GM23338 (cell line): ENCODE measurements around the gene GAREM2. TPM values are rescaled to one million over a fixed set of nuclear protein-coding genes. Genes with fewer than 3 reads are reported as not detected.
"Not testable (repeated sequence)": the region's sequence is repeated elsewhere in the genome, so short reads cannot be mapped to it uniquely, and the experiment has no call there.

Experiments used
- ATAC-seq: fragments of 200-7000 bp; cut with Tn5 transposase; 3 replicates; pipeline ENCODE4 v1.9.1; 2020
- DNase-seq: peaks from one replicate; pipeline ENCODE4 v3.0.0-alpha.2; 2015; ENCODE audit warnings: low spot score
- H2AFZ ChIP-seq: fragments of 200-600 bp; sonication (generic); 2 replicates; pipeline ENCODE4 v1.8.0; 2016; ENCODE audit warnings: antibody characterized with exemption, mild to moderate bottlenecking, moderate library complexity
- H3F3A ChIP-seq: fragments of 200-600 bp; sonication (generic); replicated peaks from 2 replicates; pipeline ENCODE4 v1.8.0; 2017; ENCODE audit warnings: antibody characterized with exemption, mixed run types, low read depth
- H3K27ac ChIP-seq: fragments of 200-600 bp; sonication (generic); 2 replicates; pipeline ENCODE4 v1.6.1; 2016; ENCODE audit warnings: low read depth
- H3K27me3 ChIP-seq: fragments of 200-600 bp; sonication (generic); 2 replicates; pipeline ENCODE4 v1.8.0; 2016; ENCODE audit warnings: mild to moderate bottlenecking, mixed run types, moderate library complexity; ENCODE audit not compliant: insufficient read depth
- H3K36me3 ChIP-seq: fragments of 200-600 bp; sonication (generic); 2 replicates; pipeline ENCODE4 v1.8.0; 2016; ENCODE audit warnings: mild to moderate bottlenecking; ENCODE audit not compliant: insufficient read depth
- H3K4me1 ChIP-seq: fragments of 200-600 bp; sonication (generic); 2 replicates; pipeline ENCODE4 v1.8.0; 2016; ENCODE audit warnings: mild to moderate bottlenecking, moderate library complexity; ENCODE audit not compliant: insufficient read depth
- H3K4me2 ChIP-seq: fragments of 200-600 bp; sonication (generic); 2 replicates; pipeline ENCODE4 v1.7.1; 2017; ENCODE audit warnings: mixed run types
- H3K4me3 ChIP-seq: fragments of 200-600 bp; sonication (generic); 2 replicates; pipeline ENCODE4 v1.6.1; 2016; ENCODE audit warnings: mixed run types
- H3K79me2 ChIP-seq: fragments of 200-600 bp; sonication (generic); replicated peaks from 2 replicates; pipeline ENCODE4 v1.8.0; 2017; ENCODE audit warnings: mild to moderate bottlenecking; ENCODE audit not compliant: insufficient read depth
- H3K9me2 ChIP-seq: fragments of 200-600 bp; sonication (generic); 2 replicates; pipeline ENCODE4 v1.8.0; 2017; ENCODE audit not compliant: insufficient read depth
- H4K20me1 ChIP-seq: fragments of 200-600 bp; sonication (generic); replicated peaks from 2 replicates; pipeline ENCODE4 v1.8.0; 2017; ENCODE audit warnings: mild to moderate bottlenecking; ENCODE audit not compliant: insufficient read depth
- H3K27ac Mint-ChIP-seq: 2 replicates; pipeline ENCODE4 v1.8.0; 2020; ENCODE audit warnings: inconsistent platforms, mild to moderate bottlenecking, moderate library complexity, mixed read lengths
- H3K27me3 Mint-ChIP-seq: 3 replicates; pipeline ENCODE4 v1.8.0; 2022; ENCODE audit warnings: low read depth, mild to moderate bottlenecking, moderate library complexity, mixed read lengths, inconsistent platforms; ENCODE audit not compliant: insufficient read depth, poor library complexity
- H3K36me3 Mint-ChIP-seq: 3 replicates; pipeline ENCODE4 v1.8.0; 2021; ENCODE audit warnings: low read depth, mild to moderate bottlenecking, inconsistent platforms, moderate library complexity, mixed read lengths
- H3K4me1 Mint-ChIP-seq: 3 replicates; pipeline ENCODE4 v1.8.0; 2020; ENCODE audit warnings: mild to moderate bottlenecking, inconsistent platforms, mixed read lengths
- H3K4me3 Mint-ChIP-seq: 3 replicates; pipeline ENCODE4 v1.8.0; 2021; ENCODE audit warnings: moderate library complexity, mild to moderate bottlenecking, inconsistent platforms, mixed read lengths
- H3K9me3 Mint-ChIP-seq: 3 replicates; pipeline ENCODE4 v1.8.0; 2020; ENCODE audit warnings: moderate library complexity, mild to moderate bottlenecking, inconsistent platforms, mixed read lengths
- CREB1 ChIP-seq: fragments of 250-450 bp; sonication (Bioruptor Pico); IDR thresholded peaks from 2 replicates; pipeline ENCODE4 v1.5.0; 2020; ENCODE audit warnings: low read depth, mild to moderate bottlenecking, moderate library complexity
- JUNB ChIP-seq: IDR thresholded peaks from one replicate; pipeline ENCODE4 v1.6.1; 2016; ENCODE audit warnings: antibody characterized with exemption; ENCODE audit not compliant: unreplicated experiment
- NANOG ChIP-seq: IDR thresholded peaks from 2 replicates; pipeline ENCODE4 v1.6.1; 2016; ENCODE audit warnings: antibody characterized with exemption, borderline replicate concordance
- STAT1 ChIP-seq: IDR thresholded peaks from one replicate; pipeline ENCODE4 v1.6.1; 2016; ENCODE audit warnings: antibody characterized with exemption; ENCODE audit not compliant: unreplicated experiment
- ZNF114 ChIP-seq: fragments of 250-450 bp; sonication (Bioruptor Pico); IDR thresholded peaks from 2 replicates; pipeline ENCODE4 v1.5.0; 2020; ENCODE audit warnings: mild to moderate bottlenecking, moderate library complexity
- ZNF331 ChIP-seq: fragments of 250-450 bp; sonication (Bioruptor Pico); IDR thresholded peaks from 2 replicates; pipeline ENCODE4 v1.5.0; 2020; ENCODE audit warnings: low read depth, mild to moderate bottlenecking, moderate library complexity
- polyA plus RNA-seq: library from polyadenylated mRNA; unstranded; fragments of >200 nt; fragmentation: Nextera tagmentation; extraction: Ambion mirVana; gene quantifications from 2 replicates; pipeline ENCODE4 v1.2.1, GENCODE V29; 2016
- total RNA-seq: library from RNA; depleted of rRNA; stranded (reverse); fragments of >200 nt; shearing (Covaris generic); gene quantifications from 2 replicates; pipeline ENCODE4 v1.2.3, GENCODE V29; 2014
- TF ChIP-seq, protein P1 (sequence below): IDR thresholded peaks from 2 replicates; pipeline ENCODE4 v1.6.1; 2016; ENCODE audit warnings: antibody characterized with exemption
- TF ChIP-seq, protein P2 (sequence below): IDR thresholded peaks from one replicate; pipeline ENCODE4 v1.6.1; 2018; ENCODE audit warnings: antibody characterized with exemption; ENCODE audit not compliant: unreplicated experiment
- TF ChIP-seq, protein P3 (sequence below): fragments of 250-450 bp; sonication (Bioruptor Pico); IDR thresholded peaks from 2 replicates; pipeline ENCODE4 v1.5.0; 2020; ENCODE audit warnings: mild to moderate bottlenecking, moderate library complexity

GAREM2 gene
- total and polyA plus RNA-seq, 2 experiments from 2014 or later, result 3.8 to 23.8 TPM

DNA sequence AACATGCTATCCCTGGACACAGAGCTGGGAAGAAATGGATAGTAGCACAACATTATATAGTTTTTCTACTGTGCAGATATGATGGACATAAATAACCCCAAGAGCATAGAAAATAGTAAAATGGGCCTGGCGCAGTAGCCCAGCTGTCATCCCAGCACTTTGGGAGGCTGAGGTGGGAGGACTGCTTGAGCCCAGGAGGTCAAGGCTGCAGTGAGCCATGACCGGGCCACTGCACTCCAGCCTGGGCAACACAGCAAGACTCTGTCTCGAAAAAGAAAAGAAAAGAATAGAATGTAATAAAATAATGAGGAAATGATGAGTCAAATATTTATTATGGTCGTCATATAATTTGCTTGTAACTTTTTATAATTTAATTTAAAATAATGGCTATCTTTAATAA lies 7.5 kb upstream of the GAREM2 start (continued):
- TF ChIP-seq, protein P1, sequence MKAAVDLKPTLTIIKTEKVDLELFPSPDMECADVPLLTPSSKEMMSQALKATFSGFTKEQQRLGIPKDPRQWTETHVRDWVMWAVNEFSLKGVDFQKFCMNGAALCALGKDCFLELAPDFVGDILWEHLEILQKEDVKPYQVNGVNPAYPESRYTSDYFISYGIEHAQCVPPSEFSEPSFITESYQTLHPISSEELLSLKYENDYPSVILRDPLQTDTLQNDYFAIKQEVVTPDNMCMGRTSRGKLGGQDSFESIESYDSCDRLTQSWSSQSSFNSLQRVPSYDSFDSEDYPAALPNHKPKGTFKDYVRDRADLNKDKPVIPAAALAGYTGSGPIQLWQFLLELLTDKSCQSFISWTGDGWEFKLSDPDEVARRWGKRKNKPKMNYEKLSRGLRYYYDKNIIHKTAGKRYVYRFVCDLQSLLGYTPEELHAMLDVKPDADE, result no peak
- TF ChIP-seq, protein P2, sequence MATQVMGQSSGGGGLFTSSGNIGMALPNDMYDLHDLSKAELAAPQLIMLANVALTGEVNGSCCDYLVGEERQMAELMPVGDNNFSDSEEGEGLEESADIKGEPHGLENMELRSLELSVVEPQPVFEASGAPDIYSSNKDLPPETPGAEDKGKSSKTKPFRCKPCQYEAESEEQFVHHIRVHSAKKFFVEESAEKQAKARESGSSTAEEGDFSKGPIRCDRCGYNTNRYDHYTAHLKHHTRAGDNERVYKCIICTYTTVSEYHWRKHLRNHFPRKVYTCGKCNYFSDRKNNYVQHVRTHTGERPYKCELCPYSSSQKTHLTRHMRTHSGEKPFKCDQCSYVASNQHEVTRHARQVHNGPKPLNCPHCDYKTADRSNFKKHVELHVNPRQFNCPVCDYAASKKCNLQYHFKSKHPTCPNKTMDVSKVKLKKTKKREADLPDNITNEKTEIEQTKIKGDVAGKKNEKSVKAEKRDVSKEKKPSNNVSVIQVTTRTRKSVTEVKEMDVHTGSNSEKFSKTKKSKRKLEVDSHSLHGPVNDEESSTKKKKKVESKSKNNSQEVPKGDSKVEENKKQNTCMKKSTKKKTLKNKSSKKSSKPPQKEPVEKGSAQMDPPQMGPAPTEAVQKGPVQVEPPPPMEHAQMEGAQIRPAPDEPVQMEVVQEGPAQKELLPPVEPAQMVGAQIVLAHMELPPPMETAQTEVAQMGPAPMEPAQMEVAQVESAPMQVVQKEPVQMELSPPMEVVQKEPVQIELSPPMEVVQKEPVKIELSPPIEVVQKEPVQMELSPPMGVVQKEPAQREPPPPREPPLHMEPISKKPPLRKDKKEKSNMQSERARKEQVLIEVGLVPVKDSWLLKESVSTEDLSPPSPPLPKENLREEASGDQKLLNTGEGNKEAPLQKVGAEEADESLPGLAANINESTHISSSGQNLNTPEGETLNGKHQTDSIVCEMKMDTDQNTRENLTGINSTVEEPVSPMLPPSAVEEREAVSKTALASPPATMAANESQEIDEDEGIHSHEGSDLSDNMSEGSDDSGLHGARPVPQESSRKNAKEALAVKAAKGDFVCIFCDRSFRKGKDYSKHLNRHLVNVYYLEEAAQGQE, result no peak
- TF ChIP-seq JUNB, result no peak
- no peak for TF ChIP-seq STAT1
- TF ChIP-seq NANOG, result no peak
- no peak for TF ChIP-seq CREB1 (CRISPR knock-in tag)
- TF ChIP-seq ZNF114 (CRISPR knock-in tag), result no peak

DNA sequence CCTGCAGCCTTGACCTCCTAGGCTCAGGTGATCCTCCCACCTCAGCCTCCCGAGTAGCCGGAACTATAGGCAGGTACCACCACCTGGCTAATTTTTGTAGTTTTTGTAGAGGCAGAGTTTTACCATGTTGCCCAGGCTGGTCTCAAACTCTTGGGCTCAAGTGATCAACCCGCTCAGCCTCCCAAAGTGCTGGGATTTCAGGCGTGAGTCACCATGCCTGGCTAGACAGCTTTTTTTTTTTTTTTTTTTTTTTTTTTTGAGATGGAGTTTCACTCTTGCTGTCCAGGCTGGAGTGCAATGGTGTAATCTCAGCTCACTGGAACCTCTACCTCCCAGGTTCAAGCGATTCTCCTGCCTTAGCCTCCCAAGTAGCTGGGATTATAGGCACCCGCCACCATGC lies 6.3 kb upstream of the GAREM2 start:
- not testable (repeated sequence) for H3K27me3 ChIP-seq, H3K27me3 Mint-ChIP-seq, ATAC-seq, H3K4me2 ChIP-seq, H3K9me2 ChIP-seq, H3K79me2 ChIP-seq, H3K27ac ChIP-seq, H3K36me3 Mint-ChIP-seq, H3K27ac Mint-ChIP-seq, H3F3A ChIP-seq, H2AFZ ChIP-seq, DNase-seq, H3K36me3 ChIP-seq, H4K20me1 ChIP-seq, H3K4me1 Mint-ChIP-seq, H3K4me3 ChIP-seq, H3K9me3 Mint-ChIP-seq, H3K4me3 Mint-ChIP-seq, H3K4me1 ChIP-seq

DNA sequence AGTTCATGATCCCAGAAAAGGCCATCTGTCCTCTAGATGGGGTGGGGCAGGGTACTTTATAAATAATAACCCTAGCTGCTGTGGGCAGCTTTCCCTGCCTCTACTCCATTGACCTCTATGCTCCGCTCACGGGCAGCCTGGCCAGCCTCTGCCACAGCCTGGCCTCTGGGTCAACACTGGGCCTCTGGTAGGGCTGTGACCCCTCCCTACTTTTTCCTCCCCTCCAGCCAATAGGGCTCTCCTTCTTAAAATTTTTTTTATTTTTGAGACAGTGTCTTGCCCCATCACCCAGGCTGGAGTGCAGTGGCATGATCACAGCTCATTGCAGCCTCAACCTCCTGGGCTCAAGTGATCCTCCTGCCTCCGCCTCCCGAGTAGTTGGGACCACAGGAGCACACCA lies 4.1 kb upstream of the GAREM2 start:
- H3K4me1 ChIP-seq, result no peaks in the 10 kb centered on the region
- ATAC-seq (no peak), DNase-seq (no peak)
- Mint-ChIP-seq H3K27me3 (peaks cover 12% of the 10 kb centered on the region), H3K4me3 (no peak overlapping the region), H3K27ac (no peak overlapping the region), H3K4me1 (no peaks in the 10 kb centered on the region; the same call in 2 of the 3 replicates), H3K36me3 (peaks cover 3% of the 10 kb centered on the region; the same call in 1 of the 3 replicates), H3K9me3 (peaks cover 5% of the 10 kb centered on the region; the same call in 2 of the 3 replicates)
- no peak overlapping the region for H3K27ac ChIP-seq
- H3F3A ChIP-seq, result 0 out of 2 replicates have a peak, but pooled peaks cover 5% of the 10 kb centered on the region
- H3K4me2 ChIP-seq, result no peak overlapping the region
- no peak overlapping the region for H2AFZ ChIP-seq
- H3K4me3 ChIP-seq, result no peak overlapping the region
- peaks cover 2% of the 10 kb centered on the region; the same call in 1 of the 2 replicates for H3K79me2 ChIP-seq
- H4K20me1 ChIP-seq, result no peaks in the 10 kb centered on the region
- H3K36me3 ChIP-seq, result no peaks in the 10 kb centered on the region
- no peaks in the 10 kb centered on the region for H3K27me3 ChIP-seq
- H3K9me2 ChIP-seq, result no peaks in the 10 kb centered on the region
- no peak for TF ChIP-seq ZNF331
- TF ChIP-seq, protein P3, sequence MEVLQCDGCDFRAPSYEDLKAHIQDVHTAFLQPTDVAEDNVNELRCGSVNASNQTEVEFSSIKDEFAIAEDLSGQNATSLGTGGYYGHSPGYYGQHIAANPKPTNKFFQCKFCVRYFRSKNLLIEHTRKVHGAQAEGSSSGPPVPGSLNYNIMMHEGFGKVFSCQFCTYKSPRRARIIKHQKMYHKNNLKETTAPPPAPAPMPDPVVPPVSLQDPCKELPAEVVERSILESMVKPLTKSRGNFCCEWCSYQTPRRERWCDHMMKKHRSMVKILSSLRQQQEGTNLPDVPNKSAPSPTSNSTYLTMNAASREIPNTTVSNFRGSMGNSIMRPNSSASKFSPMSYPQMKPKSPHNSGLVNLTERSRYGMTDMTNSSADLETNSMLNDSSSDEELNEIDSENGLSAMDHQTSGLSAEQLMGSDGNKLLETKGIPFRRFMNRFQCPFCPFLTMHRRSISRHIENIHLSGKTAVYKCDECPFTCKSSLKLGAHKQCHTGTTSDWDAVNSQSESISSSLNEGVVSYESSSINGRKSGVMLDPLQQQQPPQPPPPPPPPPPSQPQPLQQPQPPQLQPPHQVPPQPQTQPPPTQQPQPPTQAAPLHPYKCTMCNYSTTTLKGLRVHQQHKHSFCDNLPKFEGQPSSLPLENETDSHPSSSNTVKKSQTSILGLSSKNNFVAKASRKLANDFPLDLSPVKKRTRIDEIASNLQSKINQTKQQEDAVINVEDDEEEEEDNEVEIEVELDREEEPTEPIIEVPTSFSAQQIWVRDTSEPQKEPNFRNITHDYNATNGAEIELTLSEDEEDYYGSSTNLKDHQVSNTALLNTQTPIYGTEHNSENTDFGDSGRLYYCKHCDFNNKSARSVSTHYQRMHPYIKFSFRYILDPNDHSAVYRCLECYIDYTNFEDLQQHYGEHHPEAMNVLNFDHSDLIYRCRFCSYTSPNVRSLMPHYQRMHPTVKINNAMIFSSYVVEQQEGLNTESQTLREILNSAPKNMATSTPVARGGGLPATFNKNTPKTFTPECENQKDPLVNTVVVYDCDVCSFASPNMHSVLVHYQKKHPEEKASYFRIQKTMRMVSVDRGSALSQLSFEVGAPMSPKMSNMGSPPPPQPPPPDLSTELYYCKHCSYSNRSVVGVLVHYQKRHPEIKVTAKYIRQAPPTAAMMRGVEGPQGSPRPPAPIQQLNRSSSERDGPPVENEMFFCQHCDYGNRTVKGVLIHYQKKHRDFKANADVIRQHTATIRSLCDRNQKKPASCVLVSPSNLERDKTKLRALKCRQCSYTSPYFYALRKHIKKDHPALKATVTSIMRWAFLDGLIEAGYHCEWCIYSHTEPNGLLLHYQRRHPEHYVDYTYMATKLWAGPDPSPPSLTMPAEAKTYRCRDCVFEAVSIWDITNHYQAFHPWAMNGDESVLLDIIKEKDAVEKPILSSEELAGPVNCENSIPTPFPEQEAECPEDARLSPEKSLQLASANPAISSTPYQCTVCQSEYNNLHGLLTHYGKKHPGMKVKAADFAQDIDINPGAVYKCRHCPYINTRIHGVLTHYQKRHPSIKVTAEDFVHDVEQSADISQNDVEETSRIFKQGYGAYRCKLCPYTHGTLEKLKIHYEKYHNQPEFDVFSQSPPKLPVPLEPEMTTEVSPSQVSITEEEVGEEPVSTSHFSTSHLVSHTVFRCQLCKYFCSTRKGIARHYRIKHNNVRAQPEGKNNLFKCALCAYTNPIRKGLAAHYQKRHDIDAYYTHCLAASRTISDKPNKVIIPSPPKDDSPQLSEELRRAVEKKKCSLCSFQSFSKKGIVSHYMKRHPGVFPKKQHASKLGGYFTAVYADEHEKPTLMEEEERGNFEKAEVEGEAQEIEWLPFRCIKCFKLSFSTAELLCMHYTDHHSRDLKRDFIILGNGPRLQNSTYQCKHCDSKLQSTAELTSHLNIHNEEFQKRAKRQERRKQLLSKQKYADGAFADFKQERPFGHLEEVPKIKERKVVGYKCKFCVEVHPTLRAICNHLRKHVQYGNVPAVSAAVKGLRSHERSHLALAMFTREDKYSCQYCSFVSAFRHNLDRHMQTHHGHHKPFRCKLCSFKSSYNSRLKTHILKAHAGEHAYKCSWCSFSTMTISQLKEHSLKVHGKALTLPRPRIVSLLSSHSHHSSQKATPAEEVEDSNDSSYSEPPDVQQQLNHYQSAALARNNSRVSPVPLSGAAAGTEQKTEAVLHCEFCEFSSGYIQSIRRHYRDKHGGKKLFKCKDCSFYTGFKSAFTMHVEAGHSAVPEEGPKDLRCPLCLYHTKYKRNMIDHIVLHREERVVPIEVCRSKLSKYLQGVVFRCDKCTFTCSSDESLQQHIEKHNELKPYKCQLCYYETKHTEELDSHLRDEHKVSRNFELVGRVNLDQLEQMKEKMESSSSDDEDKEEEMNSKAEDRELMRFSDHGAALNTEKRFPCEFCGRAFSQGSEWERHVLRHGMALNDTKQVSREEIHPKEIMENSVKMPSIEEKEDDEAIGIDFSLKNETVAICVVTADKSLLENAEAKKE (CRISPR knock-in tag), result no peak
- TF ChIP-seq JUNB, result no peak
